ENCODE results near the gene HERC4.

HERC4 gene

DNA sequence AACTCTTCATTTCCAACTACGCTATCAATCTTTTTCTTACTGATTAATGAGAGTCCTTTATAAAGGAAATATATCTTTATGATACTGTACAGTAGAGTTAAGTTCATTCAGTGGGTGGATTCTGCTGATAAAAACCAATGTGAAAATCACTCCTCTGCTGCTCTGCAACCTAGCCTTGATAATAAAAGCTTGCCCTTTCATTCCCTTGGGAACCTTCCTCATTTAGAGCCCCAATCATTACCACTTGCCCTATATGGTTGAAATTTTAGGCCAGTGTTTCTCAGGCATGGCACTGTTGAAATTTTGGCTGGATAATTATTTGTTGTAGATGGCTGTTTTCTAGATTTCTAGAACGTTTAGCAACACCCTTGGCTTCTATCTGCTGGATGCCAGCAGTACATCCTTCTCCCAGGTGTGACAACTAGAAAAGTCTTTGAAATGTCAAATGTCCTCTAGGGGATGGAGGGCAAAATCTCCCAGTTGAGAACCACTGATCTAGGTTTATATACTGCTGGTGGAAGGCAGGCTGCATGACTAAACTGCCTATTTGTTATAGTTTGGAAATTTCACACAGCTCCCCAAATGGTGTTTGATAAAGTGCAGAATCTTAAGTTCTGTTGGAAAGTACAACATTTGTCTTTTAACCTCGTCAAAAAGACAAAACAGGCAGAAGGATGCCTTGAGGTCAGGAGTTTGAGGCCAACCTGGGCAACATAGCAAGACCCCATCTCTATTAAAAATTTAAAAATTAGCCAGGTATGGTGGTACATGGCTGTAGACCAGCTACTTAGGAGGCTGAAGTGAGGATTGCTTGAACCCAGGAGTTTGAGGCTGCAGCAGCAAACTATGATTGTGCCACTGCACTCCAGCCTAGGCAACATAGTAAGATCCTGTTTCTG is 199.5 kb downstream of the HERC4 start:
- FAIRE-seq, result no peak

Data from endometrium (tissue), 2 donors.